Lower lobe of right lung (tissue), 2 donors: ENCODE measurements around the gene C1orf87. TPM values are rescaled to one million over a fixed set of nuclear protein-coding genes. Genes with fewer than 3 reads are reported as not detected.

Source experiments
- ATAC-seq, 2 donors: fragments of 200-7000 bp; cut with Tn5 transposase; one replicate each; pipeline ENCODE4 v1.9.1; 2020 to 2022; ENCODE audit warnings: mild to moderate bottlenecking in 2 of 2, moderate library complexity in 2 of 2
- DNase-seq: peaks from one replicate; pipeline ENCODE4 v3.0.0-alpha.2; 2020
- H3K27ac ChIP-seq: fragments of 200-600 bp; one replicate; pipeline ENCODE4 v1.8.0; 2022
- H3K27me3 ChIP-seq: fragments of 200-600 bp; one replicate; pipeline ENCODE4 v1.8.0; 2022; ENCODE audit warnings: low read depth
- H3K36me3 ChIP-seq: fragments of 200-600 bp; one replicate; pipeline ENCODE4 v1.8.0; 2022; ENCODE audit warnings: mild to moderate bottlenecking
- H3K4me1 ChIP-seq: fragments of 200-600 bp; one replicate; pipeline ENCODE4 v1.8.0; 2022
- H3K4me3 ChIP-seq: fragments of 200-600 bp; one replicate; pipeline ENCODE4 v1.8.0; 2022; ENCODE audit warnings: mild to moderate bottlenecking
- H3K9me3 ChIP-seq: fragments of 200-600 bp; one replicate; pipeline ENCODE4 v1.8.0; 2022
- intact Hi-C: fragments of 100-400 bp; cut with DNase I; formaldehyde crosslinking; loops from one replicate; pipeline ENCODE4 v1.11.0; 2022
- total RNA-seq: library from RNA; stranded (reverse); fragmentation: NEBNext Ultra II Directional; extraction: Animal tissue kit (Norgen Biotek cat#: 25700); gene quantifications from one replicate; pipeline ENCODE4 v1.2.1, GENCODE V29; 2021
- TF ChIP-seq, protein P1 (sequence below): fragments of 200-600 bp; IDR thresholded peaks from one replicate; pipeline ENCODE4 v1.8.0; 2022; ENCODE audit warnings: antibody characterized with exemption, mild to moderate bottlenecking
- donor health status: DM: no; HTN: yes; CAD: no; lungs with severe emphysema.

The C1orf87 gene
- total RNA-seq, 1 donor from 2014 or later: 7.4 TPM

DNA sequence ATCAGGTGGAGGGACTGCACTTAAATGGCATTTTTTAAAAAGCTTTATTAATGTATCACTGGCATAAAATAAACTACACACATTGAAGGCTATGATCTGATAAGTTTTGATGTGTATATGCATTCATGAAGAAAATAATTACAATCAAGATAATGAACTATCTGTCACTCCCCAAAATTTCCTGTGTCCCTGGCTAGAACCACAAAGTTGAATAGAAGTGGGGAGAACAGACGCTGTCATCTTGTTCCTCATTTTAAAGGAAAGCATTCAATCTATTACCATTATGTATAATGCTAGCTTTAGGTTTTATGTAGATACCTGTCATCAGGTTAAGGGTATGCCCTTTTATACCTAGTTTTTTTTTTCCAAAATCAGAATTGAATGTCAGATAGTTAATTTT is 38.1 kb upstream of the C1orf87 start:
- TF ChIP-seq, protein P1, sequence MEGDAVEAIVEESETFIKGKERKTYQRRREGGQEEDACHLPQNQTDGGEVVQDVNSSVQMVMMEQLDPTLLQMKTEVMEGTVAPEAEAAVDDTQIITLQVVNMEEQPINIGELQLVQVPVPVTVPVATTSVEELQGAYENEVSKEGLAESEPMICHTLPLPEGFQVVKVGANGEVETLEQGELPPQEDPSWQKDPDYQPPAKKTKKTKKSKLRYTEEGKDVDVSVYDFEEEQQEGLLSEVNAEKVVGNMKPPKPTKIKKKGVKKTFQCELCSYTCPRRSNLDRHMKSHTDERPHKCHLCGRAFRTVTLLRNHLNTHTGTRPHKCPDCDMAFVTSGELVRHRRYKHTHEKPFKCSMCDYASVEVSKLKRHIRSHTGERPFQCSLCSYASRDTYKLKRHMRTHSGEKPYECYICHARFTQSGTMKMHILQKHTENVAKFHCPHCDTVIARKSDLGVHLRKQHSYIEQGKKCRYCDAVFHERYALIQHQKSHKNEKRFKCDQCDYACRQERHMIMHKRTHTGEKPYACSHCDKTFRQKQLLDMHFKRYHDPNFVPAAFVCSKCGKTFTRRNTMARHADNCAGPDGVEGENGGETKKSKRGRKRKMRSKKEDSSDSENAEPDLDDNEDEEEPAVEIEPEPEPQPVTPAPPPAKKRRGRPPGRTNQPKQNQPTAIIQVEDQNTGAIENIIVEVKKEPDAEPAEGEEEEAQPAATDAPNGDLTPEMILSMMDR: no peak
- intact Hi-C loops: no loop called here
- no peak for ATAC-seq
- H3K4me1 ChIP-seq: no peaks in the 10 kb centered on the region
- H3K27me3 ChIP-seq: no peaks in the 10 kb centered on the region
- H3K27ac ChIP-seq: no peak overlapping the region
- no peaks in the 10 kb centered on the region for H3K9me3 ChIP-seq
- H3K4me3 ChIP-seq: no peak overlapping the region
- no peaks in the 10 kb centered on the region for H3K36me3 ChIP-seq
- DNase-seq: no peak

DNA sequence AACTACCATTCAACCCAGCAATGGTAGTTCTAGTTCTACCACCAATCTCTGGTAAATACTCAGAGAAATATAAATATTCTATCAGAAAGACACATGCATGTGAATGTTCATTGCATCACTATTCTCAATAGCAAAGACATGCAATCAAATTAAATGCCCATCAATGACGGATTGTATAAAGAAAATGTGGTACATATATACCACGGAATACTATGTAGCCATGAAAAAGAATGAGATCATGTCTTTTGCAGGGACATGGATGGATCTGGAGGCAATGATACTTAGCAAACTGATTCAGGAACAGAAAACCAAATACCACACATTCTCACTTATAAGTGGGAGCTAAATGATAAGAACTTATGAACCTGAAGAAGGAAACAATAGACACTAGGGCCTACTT is 37.5 kb upstream of the C1orf87 start:
- no peak for ATAC-seq

DNA sequence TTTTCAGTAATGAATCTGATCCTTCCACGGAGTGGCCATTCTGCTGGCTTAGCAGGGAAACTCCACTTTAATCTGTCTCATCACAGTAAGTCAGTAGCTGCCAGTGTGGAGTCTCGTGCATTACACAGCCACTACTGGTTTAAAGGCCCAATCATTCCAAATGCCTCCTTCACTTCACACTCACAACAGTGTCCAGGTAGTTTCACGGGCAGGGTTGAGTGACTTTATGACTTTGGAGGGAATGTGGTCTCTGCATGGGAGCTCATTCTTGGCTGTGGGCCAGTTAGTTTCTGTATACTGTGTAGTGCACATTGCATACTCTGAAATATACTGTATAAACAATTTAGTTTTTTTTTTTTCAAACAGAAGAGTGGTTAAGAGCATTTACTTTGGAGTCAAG is 34.6 kb upstream of the C1orf87 start:
- TF ChIP-seq, protein P1: no peak
- Histone ChIP-seq H3K36me3 (no peaks in the 10 kb centered on the region), H3K27me3 (no peaks in the 10 kb centered on the region), H3K4me3 (no peak overlapping the region), H3K27ac (no peak overlapping the region), H3K4me1 (no peaks in the 10 kb centered on the region), H3K9me3 (no peaks in the 10 kb centered on the region)
- ATAC-seq: no peak
- no peak for DNase-seq
- intact Hi-C loops: no loop called here

More for the DNA sequence above, 37.5 kb upstream of the C1orf87 start:
- Histone ChIP-seq H3K36me3 (no peaks in the 10 kb centered on the region), H3K4me1 (no peaks in the 10 kb centered on the region), H3K27me3 (no peaks in the 10 kb centered on the region), H3K4me3 (no peak overlapping the region), H3K9me3 (no peaks in the 10 kb centered on the region), H3K27ac (no peak overlapping the region)
- no peak for DNase-seq
- intact Hi-C loops: no loop called here
- TF ChIP-seq, protein P1: no peak

DNA sequence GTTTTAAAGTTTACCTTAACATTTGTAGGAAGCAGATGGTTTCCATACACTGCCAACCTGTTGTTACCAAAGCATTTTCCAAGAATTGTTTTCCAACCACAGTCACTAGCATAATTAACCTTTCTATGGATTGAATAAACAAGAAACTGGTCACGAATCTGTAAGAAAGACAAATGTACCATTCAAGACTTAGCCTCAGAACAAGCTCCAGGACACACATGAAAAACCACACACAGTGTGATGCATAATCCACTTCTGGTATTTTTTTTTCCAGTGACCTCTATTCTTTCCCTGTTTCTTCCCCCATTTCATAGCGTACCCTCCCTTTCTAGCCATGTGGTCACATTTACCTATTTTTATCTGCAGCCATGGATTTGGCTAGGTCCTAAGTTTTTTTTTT is 29.6 kb upstream of the C1orf87 start:
- H3K36me3 ChIP-seq: no peaks in the 10 kb centered on the region
- DNase-seq: no peak
- no peaks in the 10 kb centered on the region for H3K4me1 ChIP-seq
- H3K4me3 ChIP-seq: no peak overlapping the region
- intact Hi-C loops: no loop called here
- no peak for ATAC-seq
- TF ChIP-seq, protein P1: no peak
- H3K27me3 ChIP-seq: no peaks in the 10 kb centered on the region
- no peaks in the 10 kb centered on the region for H3K9me3 ChIP-seq
- H3K27ac ChIP-seq: no peak overlapping the region

DNA sequence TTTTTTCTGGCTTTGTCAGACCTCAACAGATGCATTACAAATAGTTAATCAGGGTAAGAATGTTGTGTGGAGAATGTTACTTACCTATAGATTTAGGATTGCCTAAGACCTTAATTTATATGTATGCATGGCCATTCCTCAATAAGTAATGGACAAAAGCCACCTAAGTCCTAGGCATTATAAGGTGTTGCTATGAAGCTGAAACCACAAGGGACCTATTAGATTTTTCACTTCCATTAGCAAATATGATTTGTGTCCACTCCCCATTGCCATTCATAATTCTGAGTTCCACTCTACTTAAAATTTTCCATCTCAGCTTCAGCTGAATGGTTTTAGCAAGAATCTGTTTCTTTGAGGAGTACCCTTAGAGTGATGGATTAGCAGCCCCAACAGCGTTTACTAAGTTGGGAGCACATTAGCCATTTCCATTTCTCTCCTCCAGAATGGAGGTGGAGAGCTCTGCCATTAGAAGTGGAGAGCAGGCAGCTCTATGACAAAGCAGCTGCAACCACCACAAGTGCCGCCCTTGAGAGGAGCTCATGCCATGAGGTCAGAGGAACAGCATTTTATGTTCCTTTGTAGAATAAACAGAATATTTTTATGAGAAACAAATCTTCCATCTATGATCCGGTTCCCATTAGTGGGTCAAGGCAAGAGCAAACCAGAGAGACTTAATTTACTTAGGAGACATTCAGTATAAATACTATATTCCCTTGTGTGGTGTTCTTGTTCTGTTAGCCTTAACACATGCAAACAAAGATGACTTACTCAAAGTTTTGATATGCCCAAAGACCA is 28.9 kb upstream of the C1orf87 start:
- no peak overlapping the region for H3K27ac ChIP-seq
- no peaks in the 10 kb centered on the region for H3K27me3 ChIP-seq
- no peaks in the 10 kb centered on the region for H3K4me1 ChIP-seq
- DNase-seq (no peak), ATAC-seq (no peak)
- H3K9me3 ChIP-seq: no peaks in the 10 kb centered on the region
- H3K36me3 ChIP-seq: no peaks in the 10 kb centered on the region
- TF ChIP-seq, protein P1: no peak
- intact Hi-C loops: no loop called here
- no peak overlapping the region for H3K4me3 ChIP-seq
